H9 (cell line): ENCODE data around the gene GAS6. TPM values are rescaled to one million over a fixed set of nuclear protein-coding genes. Genes with fewer than 3 reads are reported as not detected.

Source experiments
- DNase-seq: peaks from one replicate; pipeline ENCODE4 v3.0.0-alpha.2; 2017
- H2AFZ ChIP-seq: one replicate; pipeline ENCODE4 v1.6.1; 2013; ENCODE audit warnings: mild to moderate bottlenecking, low read length, control low read depth, moderate library complexity
- H2AK5ac ChIP-seq: 2 replicates; pipeline ENCODE4 v1.6.1; 2013; ENCODE audit warnings: low read length, control low read depth, mixed read lengths; ENCODE audit not compliant: insufficient read length
- H2BK120ac ChIP-seq: one replicate; pipeline ENCODE4 v1.6.1; 2013; ENCODE audit warnings: low read depth, mild to moderate bottlenecking, low read length, control low read depth, inconsistent platforms; ENCODE audit not compliant: poor library complexity, severe bottlenecking
- H2BK12ac ChIP-seq: 2 replicates; pipeline ENCODE4 v1.6.1; 2013; ENCODE audit warnings: low read length, control low read depth, mixed read lengths, low read depth; ENCODE audit not compliant: insufficient read length
- H2BK15ac ChIP-seq: 2 replicates; pipeline ENCODE4 v1.6.1; 2013; ENCODE audit warnings: low read depth, low read length, control low read depth
- H2BK20ac ChIP-seq: one replicate; pipeline ENCODE4 v1.6.1; 2013; ENCODE audit warnings: low read depth, mild to moderate bottlenecking, low read length, control low read depth, inconsistent platforms; ENCODE audit not compliant: poor library complexity, severe bottlenecking
- H2BK5ac ChIP-seq: 2 replicates; pipeline ENCODE4 v1.6.1; 2013; ENCODE audit warnings: low read length, control low read depth, mixed read lengths; ENCODE audit not compliant: insufficient read length
- H3K14ac ChIP-seq: 2 replicates; pipeline ENCODE4 v1.6.1; 2013; ENCODE audit warnings: low read length, control low read depth; ENCODE audit not compliant: insufficient read depth
- H3K18ac ChIP-seq: 2 replicates; pipeline ENCODE4 v1.6.1; 2013; ENCODE audit warnings: low read depth, mild to moderate bottlenecking, mixed read lengths, low read length, control low read depth; ENCODE audit not compliant: insufficient read length
- H3K23ac ChIP-seq: 2 replicates; pipeline ENCODE4 v1.6.1; 2013; ENCODE audit warnings: low read length, control low read depth, mixed read lengths, low read depth; ENCODE audit not compliant: insufficient read length
- H3K23me2 ChIP-seq: 2 replicates; pipeline ENCODE4 v1.6.1; 2013; ENCODE audit warnings: low read depth, mild to moderate bottlenecking, mixed read lengths, low read length, control low read depth; ENCODE audit not compliant: insufficient read length, poor library complexity, severe bottlenecking
- H3K27ac ChIP-seq: 2 replicates; pipeline ENCODE4 v1.5.1; 2013; ENCODE audit warnings: low read length, control low read depth, mixed read lengths, low read depth; ENCODE audit not compliant: insufficient read length
- H3K27me3 ChIP-seq: 2 replicates; pipeline ENCODE4 v1.6.1; 2013; ENCODE audit warnings: low read length, control low read depth, inconsistent platforms; ENCODE audit not compliant: insufficient read depth
- H3K4ac ChIP-seq: 2 replicates; pipeline ENCODE4 v1.6.1; 2013; ENCODE audit warnings: low read depth, mild to moderate bottlenecking, control low read depth, inconsistent platforms, low read length, moderate library complexity
- H3K4me1 ChIP-seq: 2 replicates; pipeline ENCODE4 v1.6.1; 2013; ENCODE audit warnings: low read length, control low read depth, inconsistent platforms; ENCODE audit not compliant: insufficient read depth
- H3K4me2 ChIP-seq: 2 replicates; pipeline ENCODE4 v1.6.1; 2013; ENCODE audit warnings: low read length, control low read depth, mixed read lengths; ENCODE audit not compliant: insufficient read length, insufficient read depth
- H3K56ac ChIP-seq: 2 replicates; pipeline ENCODE4 v1.6.1; 2013; ENCODE audit warnings: low read depth, mild to moderate bottlenecking, mixed read lengths, low read length, control low read depth; ENCODE audit not compliant: insufficient read length
- H3K79me1 ChIP-seq: 2 replicates; pipeline ENCODE4 v1.6.1; 2013; ENCODE audit warnings: low read depth, mild to moderate bottlenecking, moderate library complexity, low read length, control low read depth, inconsistent platforms; ENCODE audit not compliant: insufficient read depth, poor library complexity, severe bottlenecking
- H3K79me2 ChIP-seq: 2 replicates; pipeline ENCODE4 v1.6.1; 2013; ENCODE audit warnings: low read length, control low read depth, inconsistent platforms; ENCODE audit not compliant: insufficient read depth
- H3K9ac ChIP-seq: 2 replicates; pipeline ENCODE4 v1.6.1; 2013; ENCODE audit warnings: low read length, control low read depth, mixed read lengths; ENCODE audit not compliant: insufficient read length; ENCODE audit errors: extremely low read depth
- H3K9me3 ChIP-seq: one replicate; pipeline ENCODE4 v1.6.1; 2013; ENCODE audit warnings: low read depth, low read length, inconsistent platforms; ENCODE audit not compliant: control insufficient read depth
- H3T11ph ChIP-seq: one replicate; pipeline ENCODE4 v1.6.1; 2013; ENCODE audit warnings: mild to moderate bottlenecking, low read length, control low read depth, inconsistent platforms
- H4K20me1 ChIP-seq: one replicate; pipeline ENCODE4 v1.6.1; 2013; ENCODE audit not compliant: control insufficient read depth, insufficient read length, insufficient read depth
- H4K5ac ChIP-seq: 2 replicates; pipeline ENCODE4 v1.6.1; 2013; ENCODE audit warnings: low read depth, mild to moderate bottlenecking, mixed read lengths, low read length, control low read depth; ENCODE audit not compliant: insufficient read length
- H4K8ac ChIP-seq: replicated peaks from 2 replicates; pipeline ENCODE4 v1.6.1; 2013; ENCODE audit warnings: low read length, control low read depth, mixed read lengths, low read depth; ENCODE audit not compliant: insufficient read length
- H4K91ac ChIP-seq: 2 replicates; pipeline ENCODE4 v1.6.1; 2013; ENCODE audit warnings: low read depth, mild to moderate bottlenecking, moderate library complexity, mixed read lengths, low read length, control low read depth; ENCODE audit not compliant: insufficient read length
- H3K27ac Mint-ChIP-seq, 3 experiments: 2 replicates in 2 of 3; 3 replicates in 1 of 3; pipeline ENCODE4 v1.8.0; 2020 to 2021; ENCODE audit warnings: mixed read lengths in 3 of 3, mild to moderate bottlenecking in 1 of 3, moderate library complexity in 1 of 3
- H3K27me3 Mint-ChIP-seq: 2 replicates; pipeline ENCODE4 v1.8.0; 2021; ENCODE audit warnings: low read depth, mild to moderate bottlenecking, moderate library complexity, mixed read lengths
- H3K36me3 Mint-ChIP-seq, 3 experiments: 2 replicates in 2 of 3; 3 replicates in 1 of 3; pipeline ENCODE4 v1.8.0; 2020 to 2021; ENCODE audit warnings: low read depth in 3 of 3, mixed read lengths in 3 of 3; ENCODE audit not compliant: insufficient read depth in 1 of 3
- H3K4me1 Mint-ChIP-seq, 2 experiments: 2 replicates each; pipeline ENCODE4 v1.8.0; 2020; ENCODE audit warnings: mixed read lengths in 2 of 2
- H3K4me3 Mint-ChIP-seq, 2 experiments: 2 replicates in 1 of 2; 3 replicates in 1 of 2; pipeline ENCODE4 v1.8.0; 2020 to 2021; ENCODE audit warnings: mild to moderate bottlenecking in 2 of 2, mixed read lengths in 2 of 2, moderate library complexity in 1 of 2
- H3K9me3 Mint-ChIP-seq, 2 experiments: 2 replicates in 1 of 2; 3 replicates in 1 of 2; pipeline ENCODE4 v1.8.0; 2020; ENCODE audit warnings: mild to moderate bottlenecking in 2 of 2, mixed read lengths in 2 of 2, moderate library complexity in 1 of 2
- CTCF ChIP-seq: fragments of 200-600 bp; sonication (generic); conservative IDR thresholded peaks from 3 replicates; pipeline ENCODE4 v1.8.0; 2021; ENCODE audit warnings: antibody characterized with exemption, mild to moderate bottlenecking
- WGBS: extraction: QIAGEN DNeasy Blood & Tissue Kit; methylation state at CpG from one replicate; pipeline ENCODE4 v1.1.7; 2013; ENCODE audit warnings: missing lambda C conversion rate, low lambda C conversion rate, mixed read lengths; ENCODE audit not compliant: insufficient read length; ENCODE audit errors: extremely low coverage; 5-methylcytosine and 5-hydroxymethylcytosine counted together
- total RNA-seq: library from RNA; stranded (reverse); gene quantifications from 2 replicates; pipeline ENCODE4 v1.2.1, GENCODE V29; 2021

Gene GAS6
- total RNA-seq, 1 experiment from 2014 or later = 20.5 TPM

- H3K9me3 ChIP-seq = no peaks in the 10 kb centered on the region
- no peak overlapping the region for H4K91ac ChIP-seq
- Mint-ChIP-seq H3K9me3 (peaks cover 0 to 6% of the 10 kb centered on the region in 2 experiments; a peak in 2 of 5 replicates), H3K27me3 (peaks cover 39% of the 10 kb centered on the region), H3K4me1 (peaks cover 47 to 63% of the 10 kb centered on the region in 2 experiments), H3K27ac (peak overlapping the region in 1 of 3 experiments; percentile 99; a peak in 2 of 7 replicates), H3K4me3 (peak overlapping the region; percentile 14 to 65; a peak in 3 of 5 replicates), H3K36me3 (peaks cover 0 to 16% (median 10%) of the 10 kb centered on the region in 3 experiments; a peak in 4 of 7 replicates)
- H3T11ph ChIP-seq = no peak overlapping the region
- DNase-seq = peak; percentile 32
- H2BK20ac ChIP-seq = no peak overlapping the region
- H3K14ac ChIP-seq = no peak overlapping the region
- H3K18ac ChIP-seq = no peak overlapping the region
- no peak overlapping the region for H2BK120ac ChIP-seq
- no peaks in the 10 kb centered on the region; the same call in 1 of the 2 replicates for H3K79me2 ChIP-seq
- H2BK5ac ChIP-seq = no peak overlapping the region
- no CpG with 5 or more reads among the region's 12 CpGs for WGBS
- no peak overlapping the region for H3K27ac ChIP-seq
- no peak overlapping the region for H3K23ac ChIP-seq
- H3K4ac ChIP-seq = no peak overlapping the region
- 0 out of 3 replicates have a peak, but pooled peaks have one; percentile 10 for TF ChIP-seq CTCF
- H3K4me2 ChIP-seq = no peak overlapping the region
- H3K56ac ChIP-seq = no peak overlapping the region
- H2AK5ac ChIP-seq = no peak overlapping the region
- no peak overlapping the region for H2BK12ac ChIP-seq
- H4K20me1 ChIP-seq = peaks cover 2% of the 10 kb centered on the region
- H3K4me1 ChIP-seq = peaks cover 14% of the 10 kb centered on the region; the same call in 1 of the 2 replicates
- no peak overlapping the region for H2AFZ ChIP-seq
- no peak overlapping the region for H4K5ac ChIP-seq
- H3K79me1 ChIP-seq = no peaks in the 10 kb centered on the region
- no peak overlapping the region for H2BK15ac ChIP-seq
- H3K27me3 ChIP-seq = peaks cover 4% of the 10 kb centered on the region; the same call in 1 of the 2 replicates
- no peak overlapping the region for H4K8ac ChIP-seq
- peaks cover 7% of the 10 kb centered on the region for H3K23me2 ChIP-seq
- no peak overlapping the region for H3K9ac ChIP-seq
Observed at GRCh38 chr13:113861433-113862030, 2.3 kb downstream of the GAS6 start.
